ENCODE measurements around the gene PRPF40A.

GRCh38 chr2:152603166-152603565 lies 114.1 kb downstream of the PRPF40A start:
- TF ChIP-seq EZH2 (IDR thresholded peaks at IDR 0.05; ENCODE audit: insufficient read depth, poor library complexity, severe bottlenecking) (no peak), EZH2phosphoT487 (IDR thresholded peaks at IDR 0.05; ENCODE audit: insufficient read depth, low read depth) (no peak)
